ENCODE results near the gene SEMA4B. TPM values are rescaled to one million over a fixed set of nuclear protein-coding genes. Genes with fewer than 3 reads are reported as not detected.
"Not testable (repeated sequence)": the region's sequence is repeated elsewhere in the genome, so short reads cannot be mapped to it uniquely, and the experiment has no call there.

Gene SEMA4B
- total and polyA plus RNA-seq, 9 of the 15 experiments (the other 6 are each of a cell fraction or from before 2014, with no cell fraction given), result 1.3 to 33.6 (median 11.0) TPM

GRCh38 chr15:90164239-90164638, 36.9 kb upstream of the SEMA4B start:
- peaks cover 10 to 43% of the 10 kb centered on the region in 2 experiments; a peak in 4 of 5 replicates for H3K4me1 ChIP-seq (replicated peaks in 1 of 2; ENCODE audit: control insufficient read depth in 2 of 2, insufficient read depth in 2 of 2, low read length in 2 of 2)
- H3K27ac ChIP-seq (ENCODE audit: extremely low read depth, low read depth, low read length); H3K36me3 ChIP-seq (ENCODE audit: control insufficient read depth, insufficient read depth, low read length); BruUV-seq (replicated peaks); H3K9ac ChIP-seq (ENCODE audit: insufficient read depth in 1 of 2, low read depth in 2 of 2, low read length in 2 of 2); ATAC-seq; CTCF ChIA-PET (ENCODE audit: low intra/inter-chr PET ratio); FAIRE-seq; H4K20me1 ChIP-seq (replicated peaks; ENCODE audit: control insufficient read depth, insufficient read depth, low read length); intact Hi-C loops (cut with micrococcal nuclease); H3K4me3 ChIP-seq; H3K4me2 ChIP-seq (ENCODE audit: insufficient read depth, low read length); H3K9me1 ChIP-seq (ENCODE audit: control insufficient read depth, insufficient read depth, low read length); H3K27me3 ChIP-seq (ENCODE audit: control insufficient read depth in 2 of 2, insufficient read depth in 2 of 2, low read length in 2 of 2); H3K9me3 ChIP-seq (replicated peaks; ENCODE audit: control insufficient read depth, insufficient read depth, low read depth, low read length); H2AFZ ChIP-seq (ENCODE audit: low read depth, low read length); H3K79me2 ChIP-seq (ENCODE audit: control insufficient read depth, insufficient read depth, low read length); DNase-seq (ENCODE audit: extremely low read depth in 1 of 4, low spot score in 3 of 4): not testable (repeated sequence)
- TF ChIP-seq ZNF121 (CRISPR knock-in tag; conservative IDR thresholded peaks at IDR 0.05), result peak; percentile 42
- POLR2A ChIA-PET, result interaction anchor here (1.1 kb wide), 1 partner anchor 36 kb away, joined by 3 read pairs; no protein-coding TSS in a partner anchor
- 88% methylated on average over 2 of the region's 3 CpGs for WGBS (ENCODE audit: insufficient coverage, low coverage, missing lambda C conversion rate)
- in situ Hi-C loops (cut with MboI), result loop anchor here (5.0 kb wide), 1 partner anchor 53 kb away; no protein-coding TSS in a partner anchor

GRCh38 chr15:90165157-90165556, 36.0 kb upstream of the SEMA4B start:
- Histone ChIP-seq H3K79me2 (ENCODE audit: control insufficient read depth, insufficient read depth, low read length) (no peaks in the 10 kb centered on the region), H3K27ac (ENCODE audit: extremely low read depth, low read depth, low read length) (peak overlapping the region; percentile 76), H3K9me3 (replicated peaks; ENCODE audit: control insufficient read depth, insufficient read depth, low read depth, low read length) (peaks cover 5% of the 10 kb centered on the region; the same call in 1 of the 2 replicates), H3K36me3 (ENCODE audit: control insufficient read depth, insufficient read depth, low read length) (no peaks in the 10 kb centered on the region), H4K20me1 (replicated peaks; ENCODE audit: control insufficient read depth, insufficient read depth, low read length) (no peaks in the 10 kb centered on the region), H3K4me1 (replicated peaks in 1 of 2; ENCODE audit: control insufficient read depth in 2 of 2, insufficient read depth in 2 of 2, low read length in 2 of 2) (peaks cover 10 to 41% of the 10 kb centered on the region in 2 experiments), H3K9ac (ENCODE audit: insufficient read depth in 1 of 2, low read depth in 2 of 2, low read length in 2 of 2) (peak overlapping the region in 1 of 2 experiments; percentile 65; a peak in 3 of 4 replicates), H2AFZ (ENCODE audit: low read depth, low read length) (peak overlapping the region; percentile 86), H3K27me3 (ENCODE audit: control insufficient read depth in 2 of 2, insufficient read depth in 2 of 2, low read length in 2 of 2) (no peaks in the 10 kb centered on the region), H3K9me1 (ENCODE audit: control insufficient read depth, insufficient read depth, low read length) (no peaks in the 10 kb centered on the region), H3K4me3 (no peak overlapping the region), H3K4me2 (ENCODE audit: insufficient read depth, low read length) (peak overlapping the region; percentile 59)
- CTCF ChIA-PET (ENCODE audit: low intra/inter-chr PET ratio), result no interaction called here
- POLR2A ChIA-PET, result no interaction called here
- BruUV-seq (replicated peaks), result no TSS peak
- DNase-seq (ENCODE audit: extremely low read depth in 1 of 4, low spot score in 3 of 4) (no peak), ATAC-seq (no peak), FAIRE-seq (no peak)
- in situ Hi-C loops (cut with MboI), result no loop called here
- 93% methylated on average over 1 of the region's 1 CpG for WGBS (ENCODE audit: insufficient coverage, low coverage, missing lambda C conversion rate)
- intact Hi-C loops (cut with micrococcal nuclease), result no loop called here
- TF ChIP-seq ZNF408 (CRISPR knock-in tag; IDR thresholded peaks at IDR 0.05; ENCODE audit: low read depth) (no peak), GATAD2B (IDR thresholded peaks at IDR 0.05; ENCODE audit: borderline replicate concordance) (no peak), MCM2 (IDR thresholded peaks at IDR 0.05; ENCODE audit: low read depth) (no peak), RBM25 (IDR thresholded peaks at IDR 0.05; ENCODE audit: low read depth, low read length, severe bottlenecking) (peak; percentile 73), PHTF2 (CRISPR knock-in tag; IDR thresholded peaks at IDR 0.05) (no peak), ARID4B (CRISPR knock-in tag; IDR thresholded peaks at IDR 0.05) (0 out of 2 replicates have a peak, but pooled peaks have one; percentile 44), ERF (CRISPR knock-in tag; IDR thresholded peaks at IDR 0.05) (no peak), PHF20 (IDR thresholded peaks at IDR 0.05; ENCODE audit: partially characterized antibody) (peak; percentile 61), EZH2 (IDR thresholded peaks at IDR 0.05; ENCODE audit: borderline replicate concordance, low read depth, low read length) (no peak), SMARCB1 (IDR thresholded peaks at IDR 0.05; ENCODE audit: insufficient read length, low read depth) (no peak)
